Body of pancreas (tissue), 4 donors: ENCODE measurements around the gene NUP210. TPM values are rescaled to one million over a fixed set of nuclear protein-coding genes. Genes with fewer than 3 reads are reported as not detected.

Source experiments
- ATAC-seq: fragments of 150-250 bp; one replicate; pipeline ENCODE4 v1.9.1; 2016
- DNase-seq, 4 donors: peaks; one replicate each; pipeline ENCODE4 v3.0.0-alpha.2; 2019
- H3K27ac ChIP-seq, 4 donors: fragments of 200-600 bp; sonication (generic); 1 replicate in 3 of 4; 2 replicates in 1 of 4; pipeline versions ENCODE4 v1.5.1 to v1.6.1; 2016 to 2019; ENCODE audit warnings: mild to moderate bottlenecking in 1 of 4, mixed read lengths in 1 of 4, moderate library complexity in 1 of 4
- H3K27me3 ChIP-seq, 2 donors: fragments of 200-600 bp; sonication (generic); one replicate each; pipeline ENCODE4 v1.6.0; 2016; ENCODE audit warnings: mild to moderate bottlenecking in 1 of 2
- H3K36me3 ChIP-seq, 2 donors: fragments of 200-600 bp; sonication (generic); replicated peaks in 1 of 2; 2 replicates each; pipeline ENCODE4 v1.5.1; 2016; ENCODE audit warnings: low read depth in 2 of 2; ENCODE audit not compliant: insufficient read depth in 1 of 2
- H3K4me1 ChIP-seq: fragments of 200-600 bp; sonication (generic); one replicate; pipeline ENCODE4 v1.6.0; 2016
- H3K4me3 ChIP-seq, 2 donors: fragments of 200-600 bp; sonication (generic); 1 replicate in 1 of 2; 2 replicates in 1 of 2; pipeline ENCODE4 v1.5.1; 2016 to 2019
- H3K9me3 ChIP-seq, 3 donors: fragments of 200-600 bp; sonication (generic); 1 replicate in 2 of 3; 2 replicates in 1 of 3; pipeline ENCODE4 v1.5.1; 2016
- CTCF ChIP-seq, 7 experiments: fragments of 450-650 bp in 4 of 7; fragments of 200-600 bp in 3 of 7; sonication (generic) in 3 of 7; IDR thresholded peaks; one replicate each; pipeline ENCODE4 v1.5.1; 2016 to 2019; ENCODE audit warnings: antibody characterized with exemption in 7 of 7
- POLR2A ChIP-seq, 3 donors: fragments of 450-650 bp; IDR thresholded peaks; one replicate each; pipeline ENCODE4 v1.6.1; 2016; ENCODE audit warnings: antibody characterized with exemption in 3 of 3, mild to moderate bottlenecking in 2 of 3
- WGBS, 2 donors: methylation state at CpG; one replicate each; pipeline ENCODE4 v1.1.5; 2017; 5-methylcytosine and 5-hydroxymethylcytosine counted together
- intact Hi-C: fragments of 100-400 bp; cut with DNase I; formaldehyde crosslinking; loops from one replicate; pipeline ENCODE4 v1.15.1; 2023
- total RNA-seq, 2 donors: library from RNA; depleted of rRNA; stranded (reverse); fragments of >200 nt; gene quantifications; one replicate each; pipeline ENCODE4 v1.1.0, GENCODE V29; 2016

The NUP210 gene
- total RNA-seq, 2 donors from 2014 or later, result 16.3 to 19.1 TPM

GRCh38 chr3:13289771-13290285 is 130.3 kb downstream of the NUP210 start:
- H3K27ac ChIP-seq, result no peak overlapping the region
- H3K9me3 ChIP-seq, result no peaks in the 10 kb centered on the region
- no peaks in the 10 kb centered on the region for H3K36me3 ChIP-seq
- WGBS, 2 donors, result 84 to 90% methylated on average over 7 to 9 of the region's 9 CpGs
- no peak overlapping the region for H3K4me3 ChIP-seq
- TF ChIP-seq POLR2A (IDR thresholded peaks at IDR 0.05), result no peak
- no peak for TF ChIP-seq CTCF (IDR thresholded peaks at IDR 0.05)
- no peaks in the 10 kb centered on the region for H3K4me1 ChIP-seq
- ATAC-seq, result no peak
- intact Hi-C loops, result loop anchor here (10.0 kb wide), 1 partner anchor 195 kb away; no protein-coding TSS in a partner anchor
- no peaks in the 10 kb centered on the region for H3K27me3 ChIP-seq
- no peak for DNase-seq

GRCh38 chr3:13288732-13289718 is 131.1 kb downstream of the NUP210 start:
- 69 to 75% methylated on average over 9 of the region's 10 CpGs for whole genome bisulfite sequencing, 2 donors
- DNase-seq, result no peak
- intact Hi-C loops, result loop anchor here (10.0 kb wide), 1 partner anchor 194 kb away; no protein-coding TSS in a partner anchor

GRCh38 chr3:13287833-13288232 is 132.3 kb downstream of the NUP210 start:
- H3K27ac ChIP-seq, result no peak overlapping the region
- H3K27me3 ChIP-seq, result no peaks in the 10 kb centered on the region
- peaks cover 6% of the 10 kb centered on the region for H3K4me1 ChIP-seq
- DNase-seq, result no peak
- TF ChIP-seq CTCF (IDR thresholded peaks at IDR 0.05), result no peak
- TF ChIP-seq POLR2A (IDR thresholded peaks at IDR 0.05), result no peak
- intact Hi-C loops, result loop anchor here (10.0 kb wide), 1 partner anchor 193 kb away; no protein-coding TSS in a partner anchor
- H3K4me3 ChIP-seq, result no peak overlapping the region
- 74 to 80% methylated on average over 4 of the region's 4 CpGs for WGBS, 2 donors
- H3K36me3 ChIP-seq, result no peaks in the 10 kb centered on the region
- H3K9me3 ChIP-seq, result no peaks in the 10 kb centered on the region
- ATAC-seq, result no peak

More at GRCh38 chr3:13288732-13289718, 131.1 kb downstream of the NUP210 start:
- ATAC-seq, result no peak
- Histone ChIP-seq H3K36me3 (no peaks in the 10 kb centered on the region), H3K27me3 (no peaks in the 10 kb centered on the region), H3K27ac (no peak overlapping the region), H3K4me3 (no peak overlapping the region), H3K9me3 (no peaks in the 10 kb centered on the region), H3K4me1 (no peaks in the 10 kb centered on the region)
- TF ChIP-seq POLR2A (IDR thresholded peaks at IDR 0.05) (no peak), CTCF (IDR thresholded peaks at IDR 0.05) (no peak)

GRCh38 chr3:13286873-13287272 is 133.2 kb downstream of the NUP210 start:
- Histone ChIP-seq H3K27me3 (no peaks in the 10 kb centered on the region), H3K4me3 (no peak overlapping the region)

More at GRCh38 chr3:13286873-13287272, 133.2 kb downstream of the NUP210 start:
- Histone ChIP-seq H3K9me3 (no peaks in the 10 kb centered on the region), H3K4me1 (peaks cover 12% of the 10 kb centered on the region), H3K27ac (no peak overlapping the region), H3K36me3 (no peaks in the 10 kb centered on the region)
- intact Hi-C loops, result loop anchor here (10.0 kb wide), 1 partner anchor 192 kb away; no protein-coding TSS in a partner anchor
- ATAC-seq (no peak), DNase-seq (no peak)
- TF ChIP-seq CTCF (IDR thresholded peaks at IDR 0.05) (no peak), POLR2A (IDR thresholded peaks at IDR 0.05) (no peak)
- WGBS, 2 donors, result 91 to 95% methylated on average over 2 of the region's 2 CpGs
